ENCODE data around the gene ATXN8OS.

GRCh38 chr13:70128098-70128497 is 20.5 kb downstream of the ATXN8OS start:
- TF ChIP-seq USF1 (IDR thresholded peaks at IDR 0.05; ENCODE audit: borderline replicate concordance, low read depth) (no peak), CTCF (IDR thresholded peaks at IDR 0.05) (no peak), TAF1 (IDR thresholded peaks at IDR 0.05; ENCODE audit: borderline replicate concordance, low read depth, low read length) (no peak)
